ENCODE data around the gene FAM168B. TPM values are rescaled to one million over a fixed set of nuclear protein-coding genes. Genes with fewer than 3 reads are reported as not detected.

The FAM168B gene
- total RNA-seq, 1 donor from 2014 or later = 98.2 TPM

GRCh38 chr2:131055169-131056065 lies 37.8 kb downstream of the FAM168B start:
- DNase-seq = no peak

- DNase-seq = no peak
These were observed 38.8 kb downstream of the FAM168B start for GRCh38 chr2:131054488-131054887.

GRCh38 chr2:131052741-131053263 lies 40.5 kb downstream of the FAM168B start:
- DNase-seq = no peak

DNA sequence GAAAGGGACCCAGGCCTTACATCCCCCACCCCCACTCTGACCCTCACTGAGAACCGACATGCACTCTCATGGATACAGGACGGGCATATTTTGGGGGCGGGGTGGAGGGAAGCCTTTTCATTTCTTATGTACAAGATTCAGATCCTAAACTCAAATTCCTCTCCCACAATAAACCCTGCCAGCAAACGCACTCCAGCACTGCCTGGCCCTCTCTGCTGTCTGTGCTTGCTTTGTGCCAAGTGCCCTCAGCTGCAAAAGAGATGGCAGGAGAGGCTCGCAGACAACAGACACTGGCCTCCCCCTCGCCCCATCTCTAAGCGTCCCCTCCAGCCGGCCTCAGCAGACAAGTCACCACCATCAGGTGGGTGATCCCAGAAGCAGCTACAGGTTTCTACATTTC lies 42.4 kb downstream of the FAM168B start:
- DNase-seq = no peak

- no peak for DNase-seq
These were observed 44.0 kb downstream of the FAM168B start for GRCh38 chr2:131049150-131049718.

- no peak for DNase-seq
These were observed 44.6 kb downstream of the FAM168B start for GRCh38 chr2:131048641-131049040.

- DNase-seq = no peak
These were observed 45.2 kb downstream of the FAM168B start for GRCh38 chr2:131047920-131048560.

DNA sequence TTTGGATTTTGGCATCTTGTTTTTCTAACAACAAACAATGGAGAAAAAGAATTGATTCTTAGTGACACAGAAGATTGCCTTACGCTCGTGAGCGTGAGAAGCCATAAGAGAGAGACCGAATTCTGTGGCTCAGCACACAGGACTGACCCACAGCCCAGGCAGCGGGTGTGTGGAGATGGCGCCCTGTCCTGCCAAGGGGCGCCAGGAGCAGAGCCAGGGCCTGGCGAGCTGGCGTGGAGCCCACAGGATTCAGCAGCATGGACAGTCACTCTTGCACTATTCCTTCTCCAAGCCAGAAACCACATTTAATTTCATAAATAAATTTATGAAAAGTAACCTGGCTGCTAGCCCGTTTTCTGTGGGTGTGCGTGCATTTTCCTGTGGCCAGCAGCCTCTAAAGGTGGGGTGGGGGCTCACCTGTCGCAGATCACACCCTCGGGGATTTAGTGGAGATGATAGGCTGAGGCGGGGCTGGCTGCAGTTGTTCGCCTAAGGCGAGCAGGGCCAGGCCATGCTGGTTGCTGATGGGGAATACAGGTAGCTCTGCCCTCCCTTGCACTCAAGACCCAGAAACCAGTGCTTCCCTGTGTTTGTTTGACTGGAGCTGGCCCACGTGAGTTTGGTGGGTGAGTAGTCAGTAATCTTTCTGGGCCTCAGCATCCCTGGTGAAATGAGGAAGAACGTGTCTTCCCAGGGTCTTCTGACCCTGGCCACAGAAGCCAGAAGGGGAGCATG lies 46.2 kb downstream of the FAM168B start:
- DNase-seq = no peak

DNA sequence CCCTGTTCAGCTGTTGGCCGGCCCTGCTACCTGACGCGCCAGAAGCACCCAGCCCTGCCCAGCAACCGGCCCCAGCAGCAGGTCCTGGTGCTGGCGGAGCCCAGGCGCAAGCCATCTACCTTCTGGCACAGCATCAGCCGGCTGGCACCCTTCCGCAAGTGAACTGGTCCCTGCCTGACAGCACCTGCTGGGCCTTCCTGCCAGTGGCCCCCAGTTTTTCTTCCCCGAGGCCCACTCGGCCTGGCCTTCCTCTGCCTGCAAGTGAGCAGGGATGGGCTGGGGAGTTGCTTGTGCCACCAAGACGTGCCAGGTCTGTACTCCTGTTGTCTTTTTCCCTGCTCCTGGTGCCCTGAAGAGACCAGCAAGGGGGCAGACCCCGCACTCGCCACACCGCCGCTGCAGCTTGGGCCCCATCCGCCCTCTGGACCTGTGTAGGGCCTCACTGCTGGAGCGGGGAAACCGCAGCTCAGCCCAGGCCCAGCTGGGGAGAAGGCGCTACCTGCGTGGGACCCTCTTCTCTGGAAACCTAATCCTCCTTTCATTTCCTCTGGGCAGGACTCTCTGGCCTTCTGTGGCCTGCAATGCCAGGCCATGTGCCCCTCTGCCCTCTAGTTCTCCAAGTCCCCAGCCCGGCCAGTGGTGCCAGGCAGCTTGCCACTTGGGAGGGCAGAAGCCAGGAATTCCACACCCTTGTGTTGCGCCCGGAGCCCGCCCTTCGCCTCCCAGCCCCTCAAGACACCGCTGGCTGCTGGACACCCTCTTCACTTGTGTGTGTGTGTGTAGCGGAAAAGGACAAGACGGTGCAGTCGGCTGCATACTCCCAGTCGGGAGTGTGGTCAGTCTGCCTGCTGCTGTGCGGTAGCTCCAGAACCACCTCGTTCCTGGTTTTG lies 47.0 kb downstream of the FAM168B start:
- no peak for DNase-seq

DNA sequence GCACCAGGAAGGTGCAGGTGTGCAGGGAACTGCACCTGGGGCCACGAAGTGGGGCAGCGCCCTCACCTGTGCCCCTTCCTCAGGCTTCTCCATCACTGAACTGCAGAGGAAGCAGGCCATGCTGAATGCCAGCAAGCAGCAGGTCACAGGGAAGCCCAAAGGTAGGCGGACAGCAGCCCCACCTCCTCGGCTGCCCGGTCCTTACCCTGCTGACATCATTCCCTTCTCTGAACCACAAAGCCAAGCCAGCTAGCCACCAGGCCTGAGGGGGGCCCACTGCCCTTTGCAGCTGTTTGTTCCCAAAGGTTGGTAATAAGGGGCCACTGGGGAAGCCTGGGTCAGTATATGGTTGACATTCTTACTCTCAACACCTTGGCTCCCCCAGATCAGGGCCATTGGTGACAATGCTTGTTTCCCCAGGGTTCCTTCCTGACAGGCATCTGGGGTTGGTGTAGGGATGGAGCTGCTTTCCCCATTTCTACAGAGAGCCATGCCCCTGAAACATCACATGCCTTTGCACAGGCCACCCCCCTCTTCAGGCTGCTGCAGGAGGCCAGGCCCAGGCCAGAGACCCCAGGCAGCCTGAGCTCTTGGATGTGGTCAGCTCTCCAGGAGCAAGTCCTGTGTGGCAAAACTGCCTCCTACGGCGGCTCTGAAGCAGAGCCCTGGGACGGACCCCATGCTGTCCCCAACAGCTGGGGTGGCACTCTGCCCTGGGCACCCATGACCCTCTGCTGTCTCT lies 47.8 kb downstream of the FAM168B start:
- DNase-seq = no peak

DNA sequence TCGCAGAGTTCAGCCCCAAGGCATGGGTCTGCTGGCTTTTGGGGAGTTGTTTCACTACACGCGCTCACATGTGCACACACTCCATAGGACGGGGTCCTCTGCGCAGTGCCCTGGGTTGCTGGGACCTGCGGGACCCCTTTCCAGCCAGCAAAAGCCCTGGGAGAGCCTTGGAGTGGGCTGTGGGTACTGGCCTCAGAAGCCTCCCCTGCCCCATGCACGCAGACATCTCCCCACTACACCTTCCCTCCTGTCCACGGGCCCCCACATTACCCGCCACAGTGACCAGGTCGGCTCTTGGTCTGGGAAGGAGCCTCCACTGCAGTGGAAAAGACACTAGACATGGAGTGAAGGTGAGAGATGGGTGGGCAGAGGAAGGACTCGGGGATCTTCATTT lies 48.5 kb downstream of the FAM168B start:
- no peak for DNase-seq

DNA sequence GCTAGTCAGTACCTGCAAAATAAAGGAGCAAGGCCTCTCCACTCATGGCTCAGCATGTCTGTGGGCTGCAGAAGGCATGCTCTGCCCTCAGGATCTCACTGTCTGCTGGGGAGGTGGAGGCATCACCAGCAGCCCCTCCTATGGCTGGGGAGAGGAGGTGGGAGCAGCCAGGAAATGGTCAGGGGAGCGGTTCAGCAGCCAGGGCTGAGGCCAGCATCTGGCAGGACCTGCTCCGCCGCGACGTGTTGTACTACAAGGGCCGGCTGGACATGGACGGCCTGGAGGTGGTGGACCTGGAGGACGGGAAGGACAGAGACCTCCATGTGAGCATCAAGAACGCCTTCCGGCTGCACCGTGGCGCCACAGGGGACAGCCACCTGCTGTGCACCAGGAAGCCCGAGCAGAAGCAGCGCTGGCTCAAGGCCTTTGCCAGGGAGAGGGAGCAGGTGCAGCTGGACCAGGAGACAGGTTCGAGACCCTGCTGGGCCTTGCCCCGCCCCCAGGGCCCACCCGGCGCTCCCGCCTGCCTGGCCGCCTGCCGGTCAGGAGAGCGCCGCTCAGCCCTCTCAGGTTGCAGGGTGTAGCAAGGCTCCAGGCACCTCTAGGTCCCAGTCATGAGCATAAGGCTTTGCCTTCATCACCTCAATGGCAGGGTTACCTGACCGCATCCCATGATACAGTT lies 49.0 kb downstream of the FAM168B start:
- no peak for DNase-seq

- no peak for DNase-seq
These were observed 49.8 kb downstream of the FAM168B start for GRCh38 chr2:131043199-131044074.

GRCh38 chr2:131042148-131042775 lies 51.0 kb downstream of the FAM168B start:
- no peak for DNase-seq

- no peak for DNase-seq
These were observed 51.7 kb downstream of the FAM168B start for GRCh38 chr2:131041402-131042147.

DNA sequence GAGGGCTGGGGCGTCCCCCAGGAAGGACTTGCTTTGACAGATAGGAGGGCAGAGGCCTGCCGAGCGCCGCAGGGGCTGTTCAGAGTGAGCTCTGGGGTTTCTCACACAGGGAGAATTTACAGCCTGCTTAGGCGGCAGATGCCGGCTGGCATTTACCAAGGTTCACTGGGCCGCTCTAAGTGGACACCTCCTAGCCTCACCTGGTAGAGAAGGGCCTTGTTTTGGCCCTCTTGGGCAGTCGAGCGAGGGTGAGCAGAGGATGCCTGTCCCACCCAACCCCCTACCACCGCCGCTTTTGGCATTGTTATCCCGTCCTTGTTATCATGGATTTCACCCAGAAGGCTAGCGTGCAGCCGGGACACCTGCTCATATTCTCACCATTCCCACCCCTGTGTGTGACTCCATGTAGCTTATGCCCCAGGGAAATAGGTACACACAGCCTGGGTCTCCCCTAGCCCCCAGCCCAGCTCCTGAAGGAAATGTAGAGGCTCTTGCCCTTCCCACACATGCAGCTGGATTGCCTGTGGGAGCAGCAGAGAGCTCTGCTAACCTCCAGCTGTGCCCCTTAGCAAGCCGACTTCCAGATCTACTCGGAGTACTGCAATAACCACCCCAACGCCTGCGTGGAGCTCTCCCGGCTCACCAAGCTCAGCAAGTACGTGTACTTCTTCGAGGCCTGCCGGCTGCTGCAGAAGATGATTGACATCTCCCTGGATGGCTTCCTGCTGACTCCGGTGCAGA lies 52.4 kb downstream of the FAM168B start:
- peak; percentile 38 for DNase-seq
